ENCODE results near the gene LYSMD1.

Gene LYSMD1

DNA sequence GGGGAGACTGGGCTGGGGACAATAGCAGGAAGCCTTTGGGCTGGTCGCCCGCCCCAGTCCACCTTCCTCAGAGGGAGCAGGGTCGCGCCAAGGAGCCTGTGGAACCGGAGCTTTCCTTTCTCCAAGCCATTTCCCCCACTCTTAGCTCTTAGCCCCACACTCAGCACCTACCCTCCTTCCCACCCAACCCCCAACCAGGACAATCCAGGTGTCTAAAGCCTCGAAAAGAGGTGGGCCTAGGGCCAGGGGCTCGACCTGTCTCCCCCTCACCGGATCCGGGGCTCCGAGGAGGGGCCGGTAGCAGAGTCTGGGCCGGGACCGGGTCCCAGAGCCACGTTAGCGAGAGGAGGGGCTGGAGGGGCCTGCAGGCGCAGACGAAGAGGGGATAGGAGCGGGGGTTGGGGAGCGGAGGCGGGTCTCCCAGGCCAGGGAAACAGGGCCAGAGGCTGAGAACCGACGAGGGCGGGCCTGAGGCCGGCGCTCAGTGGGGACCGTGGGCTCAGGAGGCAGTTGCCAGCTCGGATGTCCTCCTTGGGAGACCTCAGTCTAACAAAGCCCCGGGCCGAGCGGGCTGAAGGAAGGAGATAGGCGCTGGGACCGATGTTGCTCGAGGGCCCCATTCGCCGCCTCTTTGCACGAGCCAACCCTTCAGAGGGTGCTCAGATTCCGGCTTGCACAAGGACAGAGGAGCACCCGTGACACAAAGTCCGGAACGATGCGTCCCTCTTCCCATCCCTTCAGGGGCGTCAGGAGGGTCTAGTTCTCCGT, 20.2 kb downstream of the LYSMD1 start:
- H3K4me1 Mint-ChIP-seq, result peaks cover 13% of the 10 kb centered on the region
- no peaks in the 10 kb centered on the region for H3K27me3 Mint-ChIP-seq
- DNase-seq (ENCODE audit: low spot score in 2 of 2) (no peak), ATAC-seq (replicated peaks; ENCODE audit: extremely low read depth, poor library complexity, severe bottlenecking) (peak; percentile 19)
- no peaks in the 10 kb centered on the region for H3K36me3 Mint-ChIP-seq (ENCODE audit: insufficient read depth)
- H3K9me3 Mint-ChIP-seq, result no peaks in the 10 kb centered on the region
- no peak overlapping the region for H3K27ac Mint-ChIP-seq (ENCODE audit: low read depth)
- H3K4me3 Mint-ChIP-seq, result peak overlapping the region; percentile 93

- no peaks in the 10 kb centered on the region for H3K9me3 Mint-ChIP-seq
- peak overlapping the region; percentile 93 for H3K4me3 Mint-ChIP-seq
- no peak for ATAC-seq (replicated peaks; ENCODE audit: extremely low read depth, poor library complexity, severe bottlenecking)
- H3K4me1 Mint-ChIP-seq, result peaks cover 13% of the 10 kb centered on the region
- DNase-seq (ENCODE audit: low spot score in 2 of 2), result no peak
- no peaks in the 10 kb centered on the region for H3K27me3 Mint-ChIP-seq
- H3K27ac Mint-ChIP-seq (ENCODE audit: low read depth), result no peak overlapping the region
- H3K36me3 Mint-ChIP-seq (ENCODE audit: insufficient read depth), result no peaks in the 10 kb centered on the region
Observed at GRCh38 chr1:151144474-151145303, 21.0 kb downstream of the LYSMD1 start.

DNA sequence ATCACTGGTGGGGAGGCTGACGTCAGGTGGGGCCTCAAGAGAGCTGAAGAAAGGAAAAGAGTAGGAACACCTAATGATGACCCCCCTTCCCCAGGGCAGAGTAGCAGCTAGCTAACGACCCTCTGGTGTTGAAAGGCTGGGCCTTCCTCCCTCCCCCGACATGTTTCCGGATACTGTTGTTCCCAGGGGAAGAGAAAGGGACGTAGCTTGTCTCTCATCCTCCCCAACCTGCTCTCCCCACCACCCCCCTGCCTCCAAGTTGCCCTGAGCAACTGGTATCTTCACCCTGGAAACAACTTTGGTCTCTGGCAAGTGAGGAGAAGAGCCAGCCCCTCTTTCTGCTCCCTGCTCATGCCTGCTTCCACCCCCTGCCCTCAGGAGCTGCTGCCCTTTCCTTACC, 21.7 kb downstream of the LYSMD1 start:
- no peaks in the 10 kb centered on the region for H3K27me3 Mint-ChIP-seq
- no peak for DNase-seq (ENCODE audit: low spot score in 2 of 2)

DNA sequence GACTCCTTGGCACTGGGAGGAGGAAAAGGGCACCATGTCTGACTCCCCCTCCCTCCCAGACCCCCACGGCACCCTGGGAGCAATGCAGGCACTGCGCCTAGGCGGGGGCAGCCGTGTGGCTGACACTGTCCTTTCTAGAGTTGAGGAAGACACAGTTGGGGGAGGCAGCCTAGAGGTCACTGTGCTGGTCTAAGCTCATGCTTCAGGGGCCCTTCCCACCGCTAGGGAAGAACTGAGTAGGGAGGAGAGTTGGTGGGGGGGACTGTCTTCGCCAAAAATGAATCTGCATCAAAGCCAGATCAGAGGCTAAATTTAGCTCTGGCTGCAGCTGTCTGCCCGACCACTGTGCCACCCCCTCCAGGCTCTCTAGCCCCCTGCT, 22.7 kb downstream of the LYSMD1 start:
- Mint-ChIP-seq H3K27me3 (no peaks in the 10 kb centered on the region), H3K27ac (ENCODE audit: low read depth) (no peak overlapping the region), H3K9me3 (no peaks in the 10 kb centered on the region), H3K36me3 (ENCODE audit: insufficient read depth) (no peaks in the 10 kb centered on the region), H3K4me3 (no peak overlapping the region), H3K4me1 (peaks cover 13% of the 10 kb centered on the region)
- no peak for ATAC-seq (replicated peaks; ENCODE audit: extremely low read depth, poor library complexity, severe bottlenecking)
- DNase-seq (ENCODE audit: low spot score in 2 of 2), result no peak

More for the DNA sequence above, 21.7 kb downstream of the LYSMD1 start:
- Mint-ChIP-seq H3K4me1 (peaks cover 13% of the 10 kb centered on the region), H3K36me3 (ENCODE audit: insufficient read depth) (no peaks in the 10 kb centered on the region), H3K9me3 (no peaks in the 10 kb centered on the region), H3K27ac (ENCODE audit: low read depth) (no peak overlapping the region), H3K4me3 (no peak overlapping the region)
- ATAC-seq (replicated peaks; ENCODE audit: extremely low read depth, poor library complexity, severe bottlenecking), result no peak

GRCh38 chr1:151142411-151143056, 23.2 kb downstream of the LYSMD1 start:
- H3K9me3 Mint-ChIP-seq, result no peaks in the 10 kb centered on the region
- no peak overlapping the region for H3K4me3 Mint-ChIP-seq
- no peak overlapping the region for H3K27ac Mint-ChIP-seq (ENCODE audit: low read depth)
- H3K4me1 Mint-ChIP-seq, result peaks cover 13% of the 10 kb centered on the region
- H3K36me3 Mint-ChIP-seq (ENCODE audit: insufficient read depth), result no peaks in the 10 kb centered on the region
- ATAC-seq (replicated peaks; ENCODE audit: extremely low read depth, poor library complexity, severe bottlenecking) (no peak), DNase-seq (ENCODE audit: low spot score in 2 of 2) (no peak)
- no peaks in the 10 kb centered on the region for H3K27me3 Mint-ChIP-seq

GRCh38 chr1:151137789-151138188, 27.9 kb downstream of the LYSMD1 start:
- H3K4me3 Mint-ChIP-seq, result no peak overlapping the region
- no peaks in the 10 kb centered on the region for H3K36me3 Mint-ChIP-seq (ENCODE audit: insufficient read depth)
- H3K27me3 Mint-ChIP-seq, result no peaks in the 10 kb centered on the region
- H3K4me1 Mint-ChIP-seq, result no peaks in the 10 kb centered on the region
- ATAC-seq (replicated peaks; ENCODE audit: extremely low read depth, poor library complexity, severe bottlenecking), result no peak
- no peak overlapping the region for H3K27ac Mint-ChIP-seq (ENCODE audit: low read depth)
- no peak for DNase-seq (ENCODE audit: low spot score in 2 of 2)
- H3K9me3 Mint-ChIP-seq, result no peaks in the 10 kb centered on the region

- no peaks in the 10 kb centered on the region for H3K27me3 Mint-ChIP-seq
- no peaks in the 10 kb centered on the region for H3K36me3 Mint-ChIP-seq (ENCODE audit: insufficient read depth)
- ATAC-seq (replicated peaks; ENCODE audit: extremely low read depth, poor library complexity, severe bottlenecking) (no peak), DNase-seq (ENCODE audit: low spot score in 2 of 2) (no peak)
- H3K9me3 Mint-ChIP-seq, result no peaks in the 10 kb centered on the region
- no peak overlapping the region for H3K4me3 Mint-ChIP-seq
- no peak overlapping the region for H3K27ac Mint-ChIP-seq (ENCODE audit: low read depth)
- no peaks in the 10 kb centered on the region for H3K4me1 Mint-ChIP-seq
Observed at GRCh38 chr1:151135433-151136385, 30.0 kb downstream of the LYSMD1 start.

DNA sequence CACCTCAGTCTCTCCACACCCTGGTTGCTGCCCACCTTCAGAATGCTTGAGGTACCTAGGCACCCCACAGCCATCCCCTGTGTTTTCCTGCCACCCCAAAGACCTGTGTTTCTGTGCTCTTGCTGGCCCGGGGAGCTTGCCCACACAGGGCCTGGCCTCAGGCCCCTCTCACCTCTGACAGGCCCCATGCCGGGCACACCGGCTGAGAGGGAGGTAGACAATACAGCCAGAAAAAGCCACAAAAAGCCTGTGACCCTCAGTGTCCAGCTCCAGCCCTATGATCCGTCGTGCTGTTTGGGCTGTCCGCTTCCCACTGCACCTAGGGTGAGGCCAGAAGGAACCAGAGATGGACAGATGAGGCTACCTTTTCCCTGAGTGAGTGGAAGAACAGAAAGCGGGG, 30.7 kb downstream of the LYSMD1 start:
- H3K4me3 Mint-ChIP-seq, result no peak overlapping the region
- H3K27ac Mint-ChIP-seq (ENCODE audit: low read depth), result no peak overlapping the region
- ATAC-seq (replicated peaks; ENCODE audit: extremely low read depth, poor library complexity, severe bottlenecking), result no peak

GRCh38 chr1:151134396-151134795, 31.3 kb downstream of the LYSMD1 start:
- no peaks in the 10 kb centered on the region for H3K4me1 Mint-ChIP-seq
- H3K27ac Mint-ChIP-seq (ENCODE audit: low read depth), result no peak overlapping the region
- H3K27me3 Mint-ChIP-seq, result no peaks in the 10 kb centered on the region
- H3K9me3 Mint-ChIP-seq, result no peaks in the 10 kb centered on the region
- ATAC-seq (replicated peaks; ENCODE audit: extremely low read depth, poor library complexity, severe bottlenecking) (no peak), DNase-seq (ENCODE audit: low spot score in 2 of 2) (no peak)
- H3K4me3 Mint-ChIP-seq, result no peak overlapping the region
- peaks cover under 1% of the 10 kb centered on the region for H3K36me3 Mint-ChIP-seq (ENCODE audit: insufficient read depth)

More for the DNA sequence above, 30.7 kb downstream of the LYSMD1 start:
- Mint-ChIP-seq H3K36me3 (ENCODE audit: insufficient read depth) (no peaks in the 10 kb centered on the region), H3K4me1 (no peaks in the 10 kb centered on the region), H3K9me3 (no peaks in the 10 kb centered on the region), H3K27me3 (no peaks in the 10 kb centered on the region)
- DNase-seq (ENCODE audit: low spot score in 2 of 2), result no peak

- Mint-ChIP-seq H3K27ac (ENCODE audit: low read depth) (no peak overlapping the region), H3K9me3 (no peaks in the 10 kb centered on the region), H3K4me3 (no peak overlapping the region), H3K4me1 (no peaks in the 10 kb centered on the region), H3K27me3 (no peaks in the 10 kb centered on the region), H3K36me3 (ENCODE audit: insufficient read depth) (peaks cover 4% of the 10 kb centered on the region)
- ATAC-seq (replicated peaks; ENCODE audit: extremely low read depth, poor library complexity, severe bottlenecking) (no peak), DNase-seq (ENCODE audit: low spot score in 2 of 2) (no peak)
Observed at GRCh38 chr1:151133018-151133806, 32.5 kb downstream of the LYSMD1 start.

DNA sequence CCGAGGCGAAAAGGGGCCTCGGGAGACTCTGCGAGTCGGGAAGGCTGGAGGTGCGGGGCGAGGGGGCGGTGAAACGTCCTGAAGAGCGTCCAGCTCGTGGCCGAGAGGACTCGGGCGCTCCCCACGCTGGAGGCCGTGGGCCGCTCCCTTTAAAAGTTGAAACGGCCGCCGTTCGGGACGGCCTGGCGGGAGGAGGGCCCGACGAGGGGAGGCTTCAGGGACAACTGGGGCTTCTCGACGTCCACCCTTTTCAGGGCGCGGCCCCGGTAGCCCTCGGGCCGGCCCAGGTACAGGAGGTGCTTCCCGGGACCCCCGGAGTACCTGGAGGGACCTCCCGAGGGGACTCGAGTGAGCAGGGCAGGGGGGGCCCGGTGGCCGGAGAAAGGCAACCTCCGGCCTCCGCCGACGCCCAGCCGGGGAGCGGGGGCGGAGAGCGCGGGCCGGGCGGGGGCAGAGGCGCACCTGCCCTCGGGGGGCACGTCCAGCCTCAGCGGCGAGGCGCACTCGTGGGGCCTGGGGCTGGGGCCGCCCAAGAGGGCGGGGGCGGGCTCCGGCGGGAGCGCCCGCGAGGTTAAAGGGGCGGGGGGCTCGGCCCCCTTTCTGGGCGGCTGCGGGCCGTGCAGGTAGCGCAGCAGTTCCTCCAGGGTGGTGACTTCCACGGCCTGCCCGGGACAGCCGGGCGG, 33.2 kb downstream of the LYSMD1 start:
- H3K36me3 Mint-ChIP-seq (ENCODE audit: insufficient read depth), result peaks cover 4% of the 10 kb centered on the region
- no peaks in the 10 kb centered on the region for H3K4me1 Mint-ChIP-seq
- DNase-seq (ENCODE audit: low spot score in 2 of 2) (no peak), ATAC-seq (replicated peaks; ENCODE audit: extremely low read depth, poor library complexity, severe bottlenecking) (no peak)
- H3K27me3 Mint-ChIP-seq, result no peaks in the 10 kb centered on the region
- no peak overlapping the region for H3K4me3 Mint-ChIP-seq
- no peak overlapping the region for H3K27ac Mint-ChIP-seq (ENCODE audit: low read depth)
- H3K9me3 Mint-ChIP-seq, result no peaks in the 10 kb centered on the region

Measured in central memory CD8-positive, alpha-beta T cell (primary cell).